OCI-LY7 (cell line): Measurements from ENCODE around the gene HS6ST3. TPM values are rescaled to one million over a fixed set of nuclear protein-coding genes. Genes with fewer than 3 reads are reported as not detected.

Experiments used
- BruUV-seq: library from RNA; stranded (reverse); fragments of 400-500 nt; replicated peaks from 2 replicates; lab custom pipeline; 2021; lab: Mats Ljungman, UMichigan
- CTCF ChIA-PET: fragments of 300-600 bp; sonication (Branson Sonifier 250); formaldehyde crosslinking; loops from one replicate; lab custom pipeline; 2022; ENCODE audit warnings: antibody characterized with exemption; ENCODE audit not compliant: unreplicated experiment; lab: Charles Lee
- POLR2A ChIA-PET: fragments of 300-600 bp; sonication (Branson Sonifier 250); formaldehyde crosslinking; loops from one replicate; lab custom pipeline; 2022; ENCODE audit warnings: antibody characterized with exemption; lab: Charles Lee
- DNase-seq: peaks from one replicate; pipeline ENCODE4 v3.0.0-alpha.2; 2015; ENCODE audit warnings: low spot score
- H2AFZ ChIP-seq: fragments of 200-600 bp; sonication (generic), shearing (Covaris generic); 2 replicates; pipeline ENCODE4 v1.6.1; 2014; ENCODE audit warnings: mild to moderate bottlenecking, antibody characterized with exemption, low read length, moderate library complexity
- H3K27ac ChIP-seq: fragments of 200-600 bp; sonication (generic); 2 replicates; pipeline ENCODE4 v1.5.1; 2014; ENCODE audit warnings: mixed run types, low read depth, mild to moderate bottlenecking, moderate library complexity, low read length, inconsistent platforms; ENCODE audit not compliant: poor library complexity, severe bottlenecking
- H3K36me3 ChIP-seq: fragments of 200-600 bp; sonication (generic); 2 replicates; pipeline ENCODE4 v1.6.1; 2014; ENCODE audit warnings: mild to moderate bottlenecking, antibody characterized with exemption, low read length, moderate library complexity, mixed read lengths; ENCODE audit not compliant: insufficient read depth
- H3K4me1 ChIP-seq: fragments of 200-600 bp; sonication (generic); 2 replicates; pipeline ENCODE4 v1.5.1; 2014; ENCODE audit warnings: mild to moderate bottlenecking, low read length; ENCODE audit not compliant: insufficient read depth, poor library complexity, severe bottlenecking
- H3K4me2 ChIP-seq: fragments of 200-600 bp; sonication (generic); 2 replicates; pipeline ENCODE4 v1.6.1; 2014; ENCODE audit warnings: mild to moderate bottlenecking, low read length
- H3K4me3 ChIP-seq: fragments of 200-600 bp; sonication (generic); 2 replicates; pipeline ENCODE4 v1.5.1; 2014; ENCODE audit warnings: mild to moderate bottlenecking, low read depth, low read length; ENCODE audit not compliant: poor library complexity, severe bottlenecking
- H3K79me2 ChIP-seq: fragments of 200-600 bp; sonication (generic); 2 replicates; pipeline ENCODE4 v1.6.1; 2016; ENCODE audit warnings: low read depth, mild to moderate bottlenecking, low read length, moderate library complexity, mixed read lengths; ENCODE audit not compliant: insufficient read depth
- H3K9me2 ChIP-seq: fragments of 200-600 bp; sonication (generic); 2 replicates; pipeline ENCODE4 v1.6.1; 2016; ENCODE audit warnings: mild to moderate bottlenecking, low read length, mixed read lengths; ENCODE audit not compliant: insufficient read depth
- H3K9me3 ChIP-seq: fragments of 200-600 bp; sonication (generic); 2 replicates; pipeline ENCODE4 v1.6.1; 2014; ENCODE audit warnings: mild to moderate bottlenecking, mixed run types, low read length, mixed read lengths
- H4K20me1 ChIP-seq: fragments of 200-600 bp; sonication (generic); 2 replicates; pipeline ENCODE4 v1.6.1; 2014; ENCODE audit warnings: mild to moderate bottlenecking, antibody characterized with exemption, low read length, moderate library complexity, mixed read lengths; ENCODE audit not compliant: insufficient read depth
- CTCF ChIP-seq: fragments of 200-600 bp; sonication (generic); conservative IDR thresholded peaks from 2 replicates; pipeline ENCODE4 v1.5.1; 2014; ENCODE audit warnings: mild to moderate bottlenecking, antibody characterized with exemption, low read length, moderate library complexity, mixed read lengths
- EZH2phosphoT487 ChIP-seq: fragments of 200-600 bp; sonication (generic); IDR thresholded peaks from 2 replicates; pipeline ENCODE4 v1.6.1; 2018; ENCODE audit warnings: low read depth, borderline replicate concordance, mild to moderate bottlenecking, mixed run types, antibody characterized with exemption, low read length, moderate library complexity, mixed read lengths
- intact Hi-C: fragments of 100-400 bp; cut with micrococcal nuclease; formaldehyde crosslinking; loops from one replicate; pipeline ENCODE4 v1.10.0; 2022; ENCODE audit not compliant: unreplicated experiment
- total RNA-seq, 2 experiments: library from RNA; depleted of rRNA in 1 of 2; stranded (reverse); fragments of >200 nt in 1 of 2; shearing (Covaris generic) in 1 of 2; gene quantifications; 2 replicates each; pipeline ENCODE4 v1.2.3, GENCODE V29; 2014 to 2022

HS6ST3 gene
- total RNA-seq, 2 experiments from 2014 or later, result not detected

DNA sequence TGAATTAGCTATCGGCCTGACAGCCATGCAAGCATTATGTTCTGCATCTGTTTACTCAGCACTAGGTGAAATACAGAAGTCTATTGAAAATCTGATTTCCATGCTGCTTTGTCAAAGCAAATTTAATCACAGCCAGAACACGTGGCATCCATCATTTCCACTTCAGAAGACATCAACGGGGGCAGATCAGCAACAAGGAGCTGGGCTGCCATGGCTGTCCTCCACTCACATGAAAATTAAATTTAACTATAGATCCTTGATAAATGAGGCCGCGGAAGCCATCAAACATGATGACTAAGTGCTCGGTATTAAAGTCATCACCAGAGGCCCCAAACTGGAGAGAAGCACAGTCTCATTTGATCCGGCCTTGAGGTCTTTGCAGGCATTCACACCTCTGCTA, 443.5 kb downstream of the HS6ST3 start:
- CTCF ChIA-PET, result no interaction called here
- no peak for DNase-seq

DNA sequence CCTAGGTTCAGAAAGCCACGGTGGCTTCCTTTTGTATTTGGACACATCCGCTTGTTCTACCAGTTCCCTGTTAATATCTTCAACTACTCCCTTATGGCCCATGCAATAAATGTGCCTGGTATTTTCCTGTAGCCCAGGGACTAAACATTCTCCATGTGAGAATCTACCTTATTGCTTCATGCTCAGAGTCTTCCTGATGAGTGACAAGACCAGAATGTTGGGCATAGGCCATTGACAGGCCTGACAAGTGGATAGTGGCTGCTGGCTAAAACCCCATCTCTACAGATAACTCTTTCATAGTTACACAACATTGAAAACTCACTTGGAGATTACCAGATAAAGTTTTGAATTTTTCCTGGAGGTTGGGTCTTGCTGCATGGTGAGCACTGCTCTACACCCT, 449.9 kb downstream of the HS6ST3 start:
- TF ChIP-seq CTCF (no peak), EZH2phosphoT487 (no peak)
- H3K9me2 ChIP-seq, result no peaks in the 10 kb centered on the region
- POLR2A ChIA-PET, result no interaction called here
- no peaks in the 10 kb centered on the region for H4K20me1 ChIP-seq
- no peak for DNase-seq
- BruUV-seq, result no TSS peak
- H3K27ac ChIP-seq, result no peak overlapping the region
- no peak overlapping the region for H3K4me2 ChIP-seq
- intact Hi-C loops, result no loop called here
- no peak overlapping the region for H3K4me3 ChIP-seq
- H3K9me3 ChIP-seq, result no peaks in the 10 kb centered on the region
- no peaks in the 10 kb centered on the region for H3K79me2 ChIP-seq
- H3K4me1 ChIP-seq, result no peaks in the 10 kb centered on the region
- CTCF ChIA-PET, result no interaction called here
- H2AFZ ChIP-seq, result no peak overlapping the region
- H3K36me3 ChIP-seq, result no peaks in the 10 kb centered on the region

More for the DNA sequence above, 443.5 kb downstream of the HS6ST3 start:
- POLR2A ChIA-PET, result no interaction called here
- Histone ChIP-seq H3K4me3 (no peak overlapping the region), H3K9me3 (no peaks in the 10 kb centered on the region), H3K79me2 (no peaks in the 10 kb centered on the region), H2AFZ (no peak overlapping the region), H3K27ac (no peak overlapping the region), H3K4me1 (no peaks in the 10 kb centered on the region), H4K20me1 (no peaks in the 10 kb centered on the region), H3K36me3 (no peaks in the 10 kb centered on the region), H3K9me2 (no peaks in the 10 kb centered on the region), H3K4me2 (no peak overlapping the region)
- BruUV-seq, result no TSS peak
- intact Hi-C loops, result no loop called here
- TF ChIP-seq CTCF (no peak), EZH2phosphoT487 (no peak)

DNA sequence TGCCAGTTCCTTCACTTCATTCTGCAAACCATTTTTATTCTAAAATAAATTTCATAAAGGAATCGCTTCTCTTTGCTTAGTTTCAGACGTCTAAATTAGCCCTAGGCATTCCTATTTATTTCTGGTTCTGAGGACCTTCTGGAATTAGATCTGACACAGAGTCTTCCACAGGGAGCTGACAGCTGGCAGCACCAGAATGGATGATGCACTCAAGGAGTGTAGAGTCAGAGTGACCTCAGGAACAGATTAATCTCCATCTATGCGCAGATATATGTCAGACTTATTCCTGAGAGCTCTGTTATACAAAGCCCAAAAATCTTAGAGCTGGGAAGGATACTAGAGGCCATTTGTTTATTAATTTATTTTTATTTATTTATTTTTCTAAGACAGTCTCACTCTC, 450.8 kb downstream of the HS6ST3 start:
- Histone ChIP-seq H4K20me1 (no peaks in the 10 kb centered on the region), H3K27ac (no peak overlapping the region), H2AFZ (no peak overlapping the region), H3K4me1 (no peaks in the 10 kb centered on the region), H3K36me3 (no peaks in the 10 kb centered on the region), H3K79me2 (no peaks in the 10 kb centered on the region), H3K4me2 (no peak overlapping the region), H3K4me3 (no peak overlapping the region), H3K9me3 (no peaks in the 10 kb centered on the region), H3K9me2 (no peaks in the 10 kb centered on the region)
- no TSS peak for BruUV-seq
- ChIA-PET POLR2A (no interaction called here), CTCF (no interaction called here)
- intact Hi-C loops, result no loop called here
- DNase-seq, result no peak
- TF ChIP-seq EZH2phosphoT487 (no peak), CTCF (no peak)
